Retina (tissue), 1 donor: ENCODE results near the gene TYW1.
"Not testable (repeated sequence)": the region's sequence is repeated elsewhere in the genome, so short reads cannot be mapped to it uniquely, and the experiment has no call there.

ENCODE experiments used
- DNase-seq: peaks from one replicate; pipeline ENCODE4 v3.0.0-alpha.2; 2016

Gene TYW1

GRCh38 chr7:67259363-67259762 lies 262.7 kb downstream of the TYW1 start:
- not testable (repeated sequence) for DNase-seq

GRCh38 chr7:67260166-67260586 lies 263.5 kb downstream of the TYW1 start:
- DNase-seq: not testable (repeated sequence)

GRCh38 chr7:67264000-67264399 lies 267.4 kb downstream of the TYW1 start:
- DNase-seq: not testable (repeated sequence)

GRCh38 chr7:67266070-67266469 lies 269.4 kb downstream of the TYW1 start:
- DNase-seq: not testable (repeated sequence)

- no peak for DNase-seq
These were observed 271.3 kb downstream of the TYW1 start for GRCh38 chr7:67267914-67268313.

- not testable (repeated sequence) for DNase-seq
These were observed 273.3 kb downstream of the TYW1 start for GRCh38 chr7:67269916-67270315.
